ENCODE data around the gene JAKMIP2. TPM values are rescaled to one million over a fixed set of nuclear protein-coding genes. Genes with fewer than 3 reads are reported as not detected.

The JAKMIP2 gene
- total RNA-seq, 4 donors from 2014 or later: 0.45 TPM; not detected in 3

GRCh38 chr5:147712019-147712418 lies 70.5 kb downstream of the JAKMIP2 start:
- WGBS: 81% methylated on average over 3 of the region's 3 CpGs
- Histone ChIP-seq H3K27me3 (no peaks in the 10 kb centered on the region), H3K4me3 (no peak overlapping the region), H3K9me3 (no peaks in the 10 kb centered on the region), H3K27ac (no peak overlapping the region), H3K36me3 (no peaks in the 10 kb centered on the region), H3K4me1 (no peaks in the 10 kb centered on the region)
- DNase-seq (ENCODE audit: low spot score in 2 of 2): no peak
- no peak for TF ChIP-seq POLR2A (IDR thresholded peaks at IDR 0.05)
- no peak for TF ChIP-seq CTCF (IDR thresholded peaks at IDR 0.05)
- no peak for TF ChIP-seq POLR2AphosphoS5 (IDR thresholded peaks at IDR 0.05)
- no peak for TF ChIP-seq EP300 (IDR thresholded peaks at IDR 0.05)

- TF ChIP-seq POLR2AphosphoS5 (IDR thresholded peaks at IDR 0.05) (no peak), POLR2A (IDR thresholded peaks at IDR 0.05) (no peak), EP300 (IDR thresholded peaks at IDR 0.05) (no peak), CTCF (IDR thresholded peaks at IDR 0.05) (no peak)
- H3K27me3 ChIP-seq: no peaks in the 10 kb centered on the region
- H3K4me3 ChIP-seq: no peak overlapping the region
- WGBS: 26% methylated on average over 1 of the region's 1 CpG
- no peak overlapping the region for H3K27ac ChIP-seq
- H3K4me1 ChIP-seq: no peaks in the 10 kb centered on the region
- no peaks in the 10 kb centered on the region for H3K36me3 ChIP-seq
- no peaks in the 10 kb centered on the region for H3K9me3 ChIP-seq
- no peak for DNase-seq (ENCODE audit: low spot score in 2 of 2)
Observed at GRCh38 chr5:147711019-147711418, 71.5 kb downstream of the JAKMIP2 start.

GRCh38 chr5:147708708-147709107 lies 73.8 kb downstream of the JAKMIP2 start:
- Histone ChIP-seq H3K27me3 (no peaks in the 10 kb centered on the region), H3K27ac (no peak overlapping the region), H3K4me1 (no peaks in the 10 kb centered on the region), H3K36me3 (no peaks in the 10 kb centered on the region), H3K9me3 (no peaks in the 10 kb centered on the region), H3K4me3 (no peak overlapping the region)
- WGBS: 56% methylated on average over 2 of the region's 2 CpGs
- TF ChIP-seq POLR2A (IDR thresholded peaks at IDR 0.05) (no peak), EP300 (IDR thresholded peaks at IDR 0.05) (no peak), POLR2AphosphoS5 (IDR thresholded peaks at IDR 0.05) (no peak), CTCF (IDR thresholded peaks at IDR 0.05) (no peak)
- DNase-seq (ENCODE audit: low spot score in 2 of 2): no peak

GRCh38 chr5:147704544-147704943 lies 78.0 kb downstream of the JAKMIP2 start:
- Histone ChIP-seq H3K36me3 (no peaks in the 10 kb centered on the region), H3K9me3 (no peaks in the 10 kb centered on the region), H3K27me3 (no peaks in the 10 kb centered on the region), H3K4me3 (no peak overlapping the region), H3K27ac (no peak overlapping the region), H3K4me1 (no peaks in the 10 kb centered on the region)
- TF ChIP-seq CTCF (IDR thresholded peaks at IDR 0.05): no peak
- no peak for TF ChIP-seq POLR2A (IDR thresholded peaks at IDR 0.05)
- TF ChIP-seq EP300 (IDR thresholded peaks at IDR 0.05): no peak
- TF ChIP-seq POLR2AphosphoS5 (IDR thresholded peaks at IDR 0.05): no peak
- no peak for DNase-seq (ENCODE audit: low spot score in 2 of 2)

- DNase-seq (ENCODE audit: low spot score in 2 of 2): no peak
- TF ChIP-seq POLR2AphosphoS5 (IDR thresholded peaks at IDR 0.05): no peak
- TF ChIP-seq EP300 (IDR thresholded peaks at IDR 0.05): no peak
- no peak for TF ChIP-seq CTCF (IDR thresholded peaks at IDR 0.05)
- no peak for TF ChIP-seq POLR2A (IDR thresholded peaks at IDR 0.05)
- Histone ChIP-seq H3K4me3 (no peak overlapping the region), H3K4me1 (no peaks in the 10 kb centered on the region), H3K36me3 (no peaks in the 10 kb centered on the region), H3K27ac (no peak overlapping the region), H3K27me3 (no peaks in the 10 kb centered on the region), H3K9me3 (peaks cover 8% of the 10 kb centered on the region)
Observed at GRCh38 chr5:147701468-147701867, 81.1 kb downstream of the JAKMIP2 start.
